Effector memory CD8-positive, alpha-beta T cell (primary cell): ENCODE measurements around the gene RGS6.

Experiments
- ATAC-seq: fragments of 150-1000 bp; cut with Tn5 transposase; replicated peaks from 2 replicates; pipeline ENCODE4 v1.10.0; 2021; ENCODE audit warnings: mild to moderate bottlenecking, moderate library complexity
- DNase-seq, 3 experiments: peaks; one replicate each; pipeline ENCODE4 v3.0.0; 2021
- H3K27ac Mint-ChIP-seq, 2 donors: one replicate each; pipeline ENCODE4 v1.8.0; 2022; ENCODE audit warnings: mild to moderate bottlenecking in 2 of 2, mixed read lengths in 2 of 2, moderate library complexity in 2 of 2
- H3K27me3 Mint-ChIP-seq, 2 donors: one replicate each; pipeline ENCODE4 v1.8.0; 2022; ENCODE audit warnings: mixed read lengths in 2 of 2
- H3K36me3 Mint-ChIP-seq: one replicate; pipeline ENCODE4 v1.8.0; 2022; ENCODE audit warnings: mild to moderate bottlenecking, moderate library complexity, mixed read lengths; ENCODE audit not compliant: insufficient read depth
- H3K4me1 Mint-ChIP-seq, 2 donors: one replicate each; pipeline ENCODE4 v1.8.0; 2022; ENCODE audit warnings: low read depth in 2 of 2, mixed read lengths in 2 of 2
- H3K4me3 Mint-ChIP-seq, 2 donors: one replicate each; pipeline ENCODE4 v1.8.0; 2022; ENCODE audit warnings: mild to moderate bottlenecking in 2 of 2, mixed read lengths in 2 of 2, moderate library complexity in 2 of 2
- H3K9me3 Mint-ChIP-seq, 2 donors: one replicate each; pipeline ENCODE4 v1.8.0; 2022; ENCODE audit warnings: mixed read lengths in 2 of 2

Gene RGS6

GRCh38 chr14:72243309-72244293, 311.4 kb downstream of the RGS6 start:
- Mint-ChIP-seq H3K27ac (no peak overlapping the region), H3K4me3 (no peak overlapping the region), H3K27me3 (peaks cover 44 to 45% of the 10 kb centered on the region in 2 donors), H3K4me1 (no peaks in the 10 kb centered on the region), H3K36me3 (peaks cover 3% of the 10 kb centered on the region), H3K9me3 (peaks cover 0 to 2% of the 10 kb centered on the region in 2 donors)
- ATAC-seq: no peak
- DNase-seq: no peak

GRCh38 chr14:72247896-72248465, 315.8 kb downstream of the RGS6 start:
- no peak for ATAC-seq
- Mint-ChIP-seq H3K27ac (no peak overlapping the region), H3K4me1 (no peaks in the 10 kb centered on the region), H3K27me3 (peaks cover 47 to 63% of the 10 kb centered on the region in 2 donors), H3K4me3 (no peak overlapping the region), H3K36me3 (peaks cover 3% of the 10 kb centered on the region), H3K9me3 (peaks cover 0 to 3% of the 10 kb centered on the region in 2 donors)
- DNase-seq: no peak

DNA sequence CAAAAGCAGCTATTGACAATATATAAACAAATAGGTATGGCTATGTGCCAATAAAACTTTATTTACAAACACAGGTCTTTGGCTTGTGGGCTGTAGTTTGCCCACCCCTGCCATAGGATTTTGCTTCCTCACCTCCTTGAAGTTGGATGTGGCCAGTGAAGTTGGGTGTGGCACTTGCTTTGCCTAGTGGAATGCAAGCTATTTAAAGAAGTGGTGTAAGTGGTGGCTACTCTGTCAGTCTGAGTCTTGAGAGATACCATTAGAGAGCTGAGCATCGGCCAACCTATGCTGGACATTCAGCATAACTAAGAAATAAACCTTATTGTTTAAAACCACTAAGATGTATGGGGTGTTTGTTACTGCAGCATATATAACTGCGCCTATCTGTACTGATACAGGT, 321.3 kb downstream of the RGS6 start:
- peaks cover 0 to 1% of the 10 kb centered on the region in 2 donors for H3K9me3 Mint-ChIP-seq
- DNase-seq: no peak
- H3K36me3 Mint-ChIP-seq: no peaks in the 10 kb centered on the region
- ATAC-seq: no peak
- no peak overlapping the region for H3K27ac Mint-ChIP-seq
- no peaks in the 10 kb centered on the region for H3K4me1 Mint-ChIP-seq
- peaks cover 14 to 33% of the 10 kb centered on the region in 2 donors for H3K27me3 Mint-ChIP-seq
- H3K4me3 Mint-ChIP-seq: no peak overlapping the region

GRCh38 chr14:72254202-72254936, 322.1 kb downstream of the RGS6 start:
- no peak for ATAC-seq

DNA sequence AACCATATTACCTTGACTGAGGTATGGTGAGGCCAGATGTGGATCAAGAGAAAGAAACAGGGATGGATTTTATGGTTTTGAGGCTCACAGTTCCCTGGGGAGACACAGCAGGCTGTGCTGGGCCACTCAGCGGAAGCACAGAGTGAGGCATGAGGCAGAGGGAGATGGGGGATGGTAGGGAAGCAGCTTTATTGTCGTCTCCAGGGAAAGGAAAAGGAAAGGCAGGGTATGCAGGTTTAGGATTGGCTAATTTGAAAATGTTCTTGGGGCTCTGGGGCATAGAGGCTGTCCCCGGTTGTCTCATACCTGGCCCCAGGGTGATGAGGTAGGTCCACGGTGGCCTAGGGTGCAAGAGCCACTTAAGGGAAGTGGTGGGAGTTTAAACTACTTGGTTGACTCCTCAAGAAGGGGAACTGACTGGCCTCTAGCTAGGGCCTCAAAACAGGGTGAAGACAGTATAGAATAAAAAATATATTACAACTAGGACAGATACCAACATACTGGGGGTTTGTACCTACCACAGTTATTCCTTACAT, 322.8 kb downstream of the RGS6 start:
- Mint-ChIP-seq H3K4me3 (no peak overlapping the region), H3K27ac (no peak overlapping the region), H3K27me3 (peaks cover 6 to 21% of the 10 kb centered on the region in 2 donors), H3K36me3 (no peaks in the 10 kb centered on the region), H3K4me1 (no peaks in the 10 kb centered on the region), H3K9me3 (no peaks in the 10 kb centered on the region)
- no peak for ATAC-seq
- DNase-seq: no peak

More at GRCh38 chr14:72254202-72254936, 322.1 kb downstream of the RGS6 start:
- Mint-ChIP-seq H3K4me1 (no peaks in the 10 kb centered on the region), H3K36me3 (no peaks in the 10 kb centered on the region), H3K27ac (no peak overlapping the region), H3K4me3 (no peak overlapping the region), H3K9me3 (peaks cover 0 to 1% of the 10 kb centered on the region in 2 donors), H3K27me3 (peaks cover 10 to 24% of the 10 kb centered on the region in 2 donors)
- no peak for DNase-seq

DNA sequence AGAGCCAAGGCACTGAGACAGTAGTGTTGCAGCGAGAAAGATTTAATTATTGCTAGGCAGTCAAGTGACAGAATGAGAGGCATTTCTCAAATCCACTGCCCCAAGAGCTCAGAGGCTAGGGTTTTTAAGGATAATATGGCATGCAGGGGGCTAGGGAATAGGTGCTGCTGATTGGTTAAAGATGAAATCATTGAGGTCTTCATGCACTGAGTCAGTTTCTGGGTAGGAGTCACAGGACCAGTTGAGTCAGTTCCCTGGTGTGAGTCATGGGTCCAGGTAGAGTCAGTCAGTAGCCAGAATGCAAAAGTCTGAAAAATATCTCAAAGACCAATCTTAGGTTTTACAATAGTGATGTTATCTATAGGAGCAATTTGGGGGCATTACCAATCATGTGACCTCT, 323.8 kb downstream of the RGS6 start:
- peaks cover 1 to 8% of the 10 kb centered on the region in 2 donors for H3K9me3 Mint-ChIP-seq
- H3K36me3 Mint-ChIP-seq: no peaks in the 10 kb centered on the region
- no peak overlapping the region for H3K27ac Mint-ChIP-seq
- no peak for ATAC-seq
- no peak overlapping the region for H3K4me3 Mint-ChIP-seq
- H3K4me1 Mint-ChIP-seq: no peaks in the 10 kb centered on the region
- DNase-seq: no peak
- peaks cover 17 to 32% of the 10 kb centered on the region in 2 donors for H3K27me3 Mint-ChIP-seq

DNA sequence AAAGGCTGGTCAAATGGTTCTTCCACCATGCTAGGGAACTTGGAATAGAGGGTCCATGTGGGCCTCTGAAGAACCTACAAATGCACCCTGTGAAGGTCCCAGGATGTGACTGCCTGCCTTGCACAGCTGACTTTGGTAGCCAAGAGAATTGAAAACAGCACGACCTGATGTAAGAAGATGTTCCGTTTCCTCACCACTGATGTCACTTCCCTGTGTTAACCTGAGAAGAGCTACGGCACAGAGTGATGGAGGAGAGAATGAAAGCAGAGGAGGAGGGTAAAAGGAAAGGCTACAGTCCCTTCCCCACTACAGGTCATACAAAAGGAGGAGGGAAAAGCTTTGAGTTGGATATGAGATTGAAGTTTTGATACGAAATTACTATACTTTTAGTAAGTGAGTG, 328.8 kb downstream of the RGS6 start:
- Mint-ChIP-seq H3K4me1 (no peaks in the 10 kb centered on the region), H3K27ac (no peak overlapping the region), H3K9me3 (peaks cover 3 to 8% of the 10 kb centered on the region in 2 donors), H3K27me3 (peaks cover 25 to 29% of the 10 kb centered on the region in 2 donors), H3K36me3 (no peaks in the 10 kb centered on the region), H3K4me3 (no peak overlapping the region)
- DNase-seq: no peak
- ATAC-seq: no peak

DNA sequence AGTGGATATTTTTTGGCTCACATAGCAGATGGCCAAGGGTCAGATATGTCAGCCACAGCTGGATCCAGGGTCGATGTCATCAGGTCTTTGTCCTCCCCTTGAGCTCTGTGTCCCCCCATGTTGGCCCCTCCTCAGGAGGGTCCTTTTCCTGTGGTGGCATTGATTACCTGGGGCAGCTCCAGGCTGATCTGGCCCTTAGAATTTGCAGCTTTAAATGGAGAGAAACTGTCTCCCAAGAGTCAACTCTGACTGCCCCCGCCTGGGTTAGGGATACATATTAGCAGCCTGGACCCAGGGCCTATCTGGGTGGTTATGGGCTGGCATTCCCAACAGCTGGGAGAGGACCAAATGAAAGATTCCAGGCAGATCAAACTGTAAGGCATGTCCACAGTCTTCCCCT, 330.5 kb downstream of the RGS6 start:
- ATAC-seq: no peak
- Mint-ChIP-seq H3K27me3 (peaks cover 31 to 37% of the 10 kb centered on the region in 2 donors), H3K4me3 (no peak overlapping the region), H3K4me1 (no peaks in the 10 kb centered on the region), H3K9me3 (peaks cover 3 to 8% of the 10 kb centered on the region in 2 donors), H3K36me3 (no peaks in the 10 kb centered on the region), H3K27ac (no peak overlapping the region)
- DNase-seq: no peak

- Mint-ChIP-seq H3K27me3 (peaks cover 34 to 56% of the 10 kb centered on the region in 2 donors), H3K4me3 (no peak overlapping the region), H3K27ac (no peak overlapping the region), H3K9me3 (peaks cover 3 to 8% of the 10 kb centered on the region in 2 donors), H3K36me3 (no peaks in the 10 kb centered on the region), H3K4me1 (no peaks in the 10 kb centered on the region)
- DNase-seq: no peak
- ATAC-seq: no peak
These were observed 332.5 kb downstream of the RGS6 start for GRCh38 chr14:72264716-72265115.

DNA sequence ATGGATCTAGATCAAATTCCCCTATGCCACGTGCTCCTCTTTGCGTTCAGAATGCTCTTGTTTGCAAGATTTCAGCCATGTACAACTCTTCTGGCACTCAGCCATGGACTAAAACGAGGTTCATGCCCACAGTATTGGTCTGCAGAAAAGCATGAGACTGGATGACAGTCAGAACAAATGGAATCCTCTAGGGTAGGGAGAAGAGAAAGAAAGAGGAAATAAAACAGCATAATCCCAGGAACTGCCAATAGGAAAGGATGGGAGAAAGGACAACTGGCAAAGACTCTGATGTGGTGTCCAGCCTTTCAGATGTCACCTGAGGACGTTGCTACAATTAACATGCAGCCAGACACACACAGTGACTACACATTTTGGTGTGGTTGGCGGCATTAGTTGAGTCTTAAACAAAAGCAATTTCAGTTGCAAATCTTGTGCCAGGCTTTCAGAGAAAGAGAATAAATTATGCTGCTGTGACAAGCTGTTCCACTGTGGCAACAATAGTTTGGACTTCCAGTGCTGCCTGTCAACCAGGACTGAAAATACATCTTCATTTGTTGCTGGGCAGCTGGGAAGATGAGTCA, 338.0 kb downstream of the RGS6 start:
- H3K4me3 Mint-ChIP-seq: no peak overlapping the region

DNA sequence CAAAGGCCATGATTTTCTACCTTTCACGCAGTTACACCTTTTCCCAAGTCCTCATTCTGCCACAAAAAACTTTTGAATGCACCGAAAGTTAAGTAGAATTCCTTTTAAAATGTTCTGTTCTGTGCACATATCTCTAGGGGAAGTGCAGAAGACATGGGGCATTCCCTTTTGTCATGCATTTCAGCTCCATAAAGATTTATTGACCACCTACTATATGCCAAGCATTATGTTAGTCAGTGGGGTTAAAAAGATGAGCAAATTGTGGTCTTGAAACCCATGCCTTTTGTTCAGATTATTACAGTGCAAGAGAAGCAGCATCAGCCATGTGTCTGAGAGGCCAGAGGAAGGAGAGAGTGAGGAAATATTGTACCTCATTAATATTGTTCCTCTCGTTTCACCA, 338.5 kb downstream of the RGS6 start:
- no peak for DNase-seq
- H3K9me3 Mint-ChIP-seq: no peaks in the 10 kb centered on the region
- no peak for ATAC-seq
- no peaks in the 10 kb centered on the region for H3K4me1 Mint-ChIP-seq
- no peak overlapping the region for H3K4me3 Mint-ChIP-seq
- H3K27ac Mint-ChIP-seq: no peak overlapping the region
- no peaks in the 10 kb centered on the region for H3K36me3 Mint-ChIP-seq
- H3K27me3 Mint-ChIP-seq: peaks cover 40 to 57% of the 10 kb centered on the region in 2 donors

More for the DNA sequence above, 338.0 kb downstream of the RGS6 start:
- Mint-ChIP-seq H3K36me3 (no peaks in the 10 kb centered on the region), H3K27ac (no peak overlapping the region), H3K9me3 (no peaks in the 10 kb centered on the region), H3K4me1 (no peaks in the 10 kb centered on the region), H3K27me3 (peaks cover 44 to 63% of the 10 kb centered on the region in 2 donors)
- ATAC-seq (no peak), DNase-seq (no peak)

- H3K36me3 Mint-ChIP-seq: no peaks in the 10 kb centered on the region
- H3K27me3 Mint-ChIP-seq: peaks cover 17 to 22% of the 10 kb centered on the region in 2 donors
- ATAC-seq (no peak), DNase-seq (no peak)
- H3K9me3 Mint-ChIP-seq: no peaks in the 10 kb centered on the region
- no peaks in the 10 kb centered on the region for H3K4me1 Mint-ChIP-seq
- H3K4me3 Mint-ChIP-seq: no peak overlapping the region
- no peak overlapping the region for H3K27ac Mint-ChIP-seq
These were observed 343.0 kb downstream of the RGS6 start for GRCh38 chr14:72275242-72275641.

DNA sequence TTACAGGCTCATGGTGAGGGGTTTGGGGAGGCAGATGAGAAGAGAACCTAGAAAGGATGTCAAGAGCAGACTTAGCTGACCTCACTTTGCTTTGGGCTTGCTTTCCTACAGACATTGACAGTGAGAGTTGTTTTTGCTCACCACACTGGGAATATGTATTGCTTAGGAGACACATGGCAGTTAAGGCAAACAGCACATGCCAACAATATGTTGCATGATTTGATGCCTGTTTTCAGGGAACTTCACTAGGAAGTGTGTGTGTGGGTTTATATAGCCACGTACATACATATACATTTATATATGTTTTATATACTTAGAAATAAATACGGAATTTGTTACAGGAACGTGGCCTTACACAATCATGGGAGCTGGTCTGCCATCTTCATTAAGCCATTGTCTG, 346.1 kb downstream of the RGS6 start:
- Mint-ChIP-seq H3K9me3 (no peaks in the 10 kb centered on the region), H3K27ac (no peak overlapping the region), H3K27me3 (peaks cover 0 to 9% of the 10 kb centered on the region in 2 donors), H3K36me3 (no peaks in the 10 kb centered on the region), H3K4me3 (no peak overlapping the region), H3K4me1 (no peaks in the 10 kb centered on the region)
- ATAC-seq (no peak), DNase-seq (no peak)
